Measurements from ENCODE around the gene IRAK2. TPM values are rescaled to one million over a fixed set of nuclear protein-coding genes. Genes with fewer than 3 reads are reported as not detected.

IRAK2 gene
- total RNA-seq, 1 donor from 2014 or later = 1.5 TPM

DNA sequence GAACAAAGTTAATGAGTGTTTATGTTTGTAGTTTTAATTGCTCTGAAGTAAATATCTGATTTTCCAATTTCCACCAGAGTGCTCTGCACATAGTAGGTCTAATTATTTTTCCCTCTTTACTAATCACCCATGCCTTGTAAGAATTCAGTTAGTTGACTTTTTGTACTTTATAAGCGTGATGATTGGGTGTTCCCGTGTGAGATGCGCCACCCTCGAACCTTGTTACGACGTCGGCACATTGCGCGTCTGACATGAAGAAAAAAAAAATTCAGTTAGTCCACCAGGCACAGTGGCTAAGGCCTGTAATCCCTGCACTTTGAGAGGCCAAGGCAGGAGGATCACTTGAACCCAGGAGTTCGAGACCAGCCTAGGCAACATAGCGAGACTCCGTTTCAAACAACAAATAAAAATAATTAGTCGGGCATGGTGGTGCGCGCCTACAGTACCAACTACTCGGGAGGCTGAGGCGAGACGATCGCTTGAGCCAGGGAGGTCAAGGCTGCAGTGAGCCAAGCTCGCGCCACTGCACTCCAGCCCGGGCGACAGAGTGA lies 23.6 kb upstream of the IRAK2 start:
- no peak for DNase-seq (ENCODE audit: extremely low spot score, unreplicated experiment)
- peaks cover 27% of the 10 kb centered on the region for H3K4me1 Mint-ChIP-seq (ENCODE audit: unreplicated experiment)
- H3K27me3 Mint-ChIP-seq (ENCODE audit: unreplicated experiment) = no peaks in the 10 kb centered on the region
- peak overlapping the region; percentile 93 for H3K27ac Mint-ChIP-seq (ENCODE audit: unreplicated experiment)
- TF ChIP-seq, protein P1, sequence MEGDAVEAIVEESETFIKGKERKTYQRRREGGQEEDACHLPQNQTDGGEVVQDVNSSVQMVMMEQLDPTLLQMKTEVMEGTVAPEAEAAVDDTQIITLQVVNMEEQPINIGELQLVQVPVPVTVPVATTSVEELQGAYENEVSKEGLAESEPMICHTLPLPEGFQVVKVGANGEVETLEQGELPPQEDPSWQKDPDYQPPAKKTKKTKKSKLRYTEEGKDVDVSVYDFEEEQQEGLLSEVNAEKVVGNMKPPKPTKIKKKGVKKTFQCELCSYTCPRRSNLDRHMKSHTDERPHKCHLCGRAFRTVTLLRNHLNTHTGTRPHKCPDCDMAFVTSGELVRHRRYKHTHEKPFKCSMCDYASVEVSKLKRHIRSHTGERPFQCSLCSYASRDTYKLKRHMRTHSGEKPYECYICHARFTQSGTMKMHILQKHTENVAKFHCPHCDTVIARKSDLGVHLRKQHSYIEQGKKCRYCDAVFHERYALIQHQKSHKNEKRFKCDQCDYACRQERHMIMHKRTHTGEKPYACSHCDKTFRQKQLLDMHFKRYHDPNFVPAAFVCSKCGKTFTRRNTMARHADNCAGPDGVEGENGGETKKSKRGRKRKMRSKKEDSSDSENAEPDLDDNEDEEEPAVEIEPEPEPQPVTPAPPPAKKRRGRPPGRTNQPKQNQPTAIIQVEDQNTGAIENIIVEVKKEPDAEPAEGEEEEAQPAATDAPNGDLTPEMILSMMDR (IDR thresholded peaks at IDR 0.05) = no peak
- H3K36me3 Mint-ChIP-seq (ENCODE audit: unreplicated experiment) = peaks cover 2% of the 10 kb centered on the region
- peak overlapping the region; percentile 91 for H3K4me3 Mint-ChIP-seq (ENCODE audit: unreplicated experiment)
- H3K9me3 Mint-ChIP-seq (ENCODE audit: unreplicated experiment) = no peaks in the 10 kb centered on the region

DNA sequence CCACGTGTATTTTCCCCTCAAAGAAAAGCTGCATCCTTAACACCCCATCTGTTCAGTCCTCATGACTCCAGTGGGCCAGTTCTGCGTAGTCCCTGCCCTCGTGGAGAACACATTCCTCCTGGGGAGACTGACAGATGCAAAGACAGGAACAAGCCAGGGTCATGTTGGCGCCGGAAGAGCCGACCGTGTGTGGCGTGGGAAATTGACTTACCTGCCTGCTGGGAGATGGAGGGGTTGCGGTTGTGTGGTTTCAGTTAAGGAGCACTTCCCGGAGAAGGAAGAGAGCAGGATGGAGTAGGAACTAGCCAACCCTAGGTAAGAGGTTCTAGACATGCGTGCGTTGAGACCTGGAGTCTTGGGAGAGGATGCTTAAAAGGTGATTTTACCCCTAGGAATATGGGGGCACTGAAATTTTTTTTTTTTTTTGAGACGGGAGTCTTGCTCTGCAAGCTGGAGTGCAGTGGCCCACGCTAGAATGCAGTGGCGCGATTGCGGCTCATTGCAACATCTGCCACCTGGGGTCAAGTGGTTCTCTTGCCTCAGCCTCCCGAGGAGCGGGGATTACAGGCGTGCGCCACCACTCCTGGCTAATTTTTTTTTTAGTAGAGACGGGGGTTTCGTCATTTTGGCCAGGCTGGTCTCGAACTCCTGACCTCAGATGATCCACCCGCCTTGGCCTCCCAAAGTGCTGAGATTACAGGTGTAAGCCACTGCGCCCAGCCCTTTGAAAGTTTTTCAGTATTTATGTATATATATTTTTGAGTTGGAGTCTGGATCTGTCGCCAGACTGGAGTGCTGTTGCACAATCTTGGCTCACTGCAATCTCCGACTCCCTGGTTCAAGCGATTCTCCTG lies 21.8 kb upstream of the IRAK2 start:
- Mint-ChIP-seq H3K36me3 (ENCODE audit: unreplicated experiment) (peaks cover 7% of the 10 kb centered on the region), H3K4me3 (ENCODE audit: unreplicated experiment) (peak overlapping the region; percentile 91), H3K27ac (ENCODE audit: unreplicated experiment) (peak overlapping the region; percentile 93), H3K9me3 (ENCODE audit: unreplicated experiment) (no peaks in the 10 kb centered on the region), H3K27me3 (ENCODE audit: unreplicated experiment) (no peaks in the 10 kb centered on the region), H3K4me1 (ENCODE audit: unreplicated experiment) (peaks cover 33% of the 10 kb centered on the region)
- DNase-seq (ENCODE audit: extremely low spot score, unreplicated experiment) = no peak
- TF ChIP-seq, protein P1 (IDR thresholded peaks at IDR 0.05) = no peak

DNA sequence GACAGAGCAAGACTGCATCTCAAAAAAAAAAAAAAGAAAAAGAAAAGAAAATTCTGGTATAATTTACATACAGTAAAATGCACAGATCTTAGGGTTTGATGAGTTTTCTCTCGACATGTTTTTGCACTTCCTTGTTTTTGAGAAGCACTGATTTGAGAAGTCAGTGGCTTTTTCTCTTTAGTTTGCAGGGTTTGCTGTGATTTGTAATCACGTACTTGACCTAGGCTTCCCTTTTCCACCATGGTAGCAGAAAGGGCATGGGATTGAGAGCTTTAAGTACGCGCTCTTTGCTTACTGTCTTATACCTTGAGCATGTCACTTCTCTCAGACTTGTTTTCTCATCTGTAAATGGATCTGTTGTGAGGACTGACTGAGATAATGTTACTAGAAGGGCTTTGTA lies 19.0 kb upstream of the IRAK2 start:
- Mint-ChIP-seq H3K27ac (ENCODE audit: unreplicated experiment) (no peak overlapping the region), H3K4me1 (ENCODE audit: unreplicated experiment) (peaks cover 33% of the 10 kb centered on the region), H3K4me3 (ENCODE audit: unreplicated experiment) (peak overlapping the region; percentile 35), H3K27me3 (ENCODE audit: unreplicated experiment) (no peaks in the 10 kb centered on the region), H3K9me3 (ENCODE audit: unreplicated experiment) (no peaks in the 10 kb centered on the region), H3K36me3 (ENCODE audit: unreplicated experiment) (peaks cover 20% of the 10 kb centered on the region)
- TF ChIP-seq, protein P1 (IDR thresholded peaks at IDR 0.05) = no peak
- no peak for DNase-seq (ENCODE audit: extremely low spot score, unreplicated experiment)

DNA sequence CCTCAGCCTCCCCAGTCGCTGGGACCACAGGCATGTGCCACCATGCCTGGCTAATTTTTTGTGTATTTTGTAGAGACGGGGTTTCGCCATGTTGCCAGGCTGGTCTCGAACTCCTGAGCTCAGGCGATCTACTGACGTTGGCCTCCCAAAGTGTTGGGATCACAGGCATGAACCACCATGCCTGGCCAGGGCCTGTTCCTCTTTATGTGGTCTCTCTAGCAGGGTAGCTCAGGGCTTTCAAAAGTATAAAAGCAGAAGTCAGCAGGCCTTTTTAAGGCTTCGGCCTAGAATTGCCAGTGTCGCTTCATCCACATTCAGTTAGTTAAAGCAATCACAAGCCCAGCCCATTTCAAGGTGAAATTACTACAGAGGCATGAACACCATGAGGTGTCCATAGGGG lies 15.5 kb upstream of the IRAK2 start:
- TF ChIP-seq, protein P1 (IDR thresholded peaks at IDR 0.05) = no peak
- H3K9me3 Mint-ChIP-seq (ENCODE audit: unreplicated experiment) = no peaks in the 10 kb centered on the region

DNA sequence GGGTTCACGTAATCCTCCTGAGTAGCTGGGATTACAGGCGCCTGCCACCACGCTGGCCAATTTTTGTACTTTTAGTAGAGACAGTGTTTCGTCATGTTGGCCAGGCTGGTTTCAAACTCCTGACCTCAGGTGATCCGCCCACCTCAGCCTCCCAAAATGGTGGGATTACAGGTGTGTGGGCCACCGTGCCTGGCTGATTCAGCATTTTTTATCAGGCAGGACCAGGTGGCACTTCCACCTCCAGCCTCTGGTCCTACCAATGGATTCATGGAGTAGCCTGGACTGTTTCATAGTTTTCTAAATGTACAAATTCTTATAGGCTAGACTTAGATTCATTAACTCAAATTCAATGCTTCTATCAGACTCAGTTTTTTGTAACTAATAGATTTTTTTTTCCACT lies 13.7 kb upstream of the IRAK2 start:
- DNase-seq (ENCODE audit: extremely low spot score, unreplicated experiment) = no peak
- H3K9me3 Mint-ChIP-seq (ENCODE audit: unreplicated experiment) = no peaks in the 10 kb centered on the region
- peaks cover 6% of the 10 kb centered on the region for H3K4me1 Mint-ChIP-seq (ENCODE audit: unreplicated experiment)
- H3K27me3 Mint-ChIP-seq (ENCODE audit: unreplicated experiment) = no peaks in the 10 kb centered on the region
- H3K27ac Mint-ChIP-seq (ENCODE audit: unreplicated experiment) = no peak overlapping the region
- peaks cover 34% of the 10 kb centered on the region for H3K36me3 Mint-ChIP-seq (ENCODE audit: unreplicated experiment)
- TF ChIP-seq, protein P1 (IDR thresholded peaks at IDR 0.05) = no peak
- no peak overlapping the region for H3K4me3 Mint-ChIP-seq (ENCODE audit: unreplicated experiment)

More for the DNA sequence above, 15.5 kb upstream of the IRAK2 start:
- DNase-seq (ENCODE audit: extremely low spot score, unreplicated experiment) = no peak
- H3K4me3 Mint-ChIP-seq (ENCODE audit: unreplicated experiment) = no peak overlapping the region
- no peaks in the 10 kb centered on the region for H3K27me3 Mint-ChIP-seq (ENCODE audit: unreplicated experiment)
- peaks cover 32% of the 10 kb centered on the region for H3K36me3 Mint-ChIP-seq (ENCODE audit: unreplicated experiment)
- H3K27ac Mint-ChIP-seq (ENCODE audit: unreplicated experiment) = no peak overlapping the region
- peaks cover 14% of the 10 kb centered on the region for H3K4me1 Mint-ChIP-seq (ENCODE audit: unreplicated experiment)
